Natural killer cell (primary cell): ENCODE results near the gene RHPN2. TPM values are rescaled to one million over a fixed set of nuclear protein-coding genes. Genes with fewer than 3 reads are reported as not detected.
"Not testable (repeated sequence)": the region's sequence is repeated elsewhere in the genome, so short reads cannot be mapped to it uniquely, and the experiment has no call there.

Source experiments
- ATAC-seq, 3 donors: fragments of 150-1000 bp in 2 of 3; fragments of 200-7000 bp in 1 of 3; cut with Tn5 transposase; 1 replicate in 1 of 3; 2 replicates in 2 of 3; pipeline ENCODE4 v1.10.0; 2021; ENCODE audit warnings: mild to moderate bottlenecking in 2 of 3, moderate library complexity in 2 of 3
- DNase-seq, 2 donors: peaks; one replicate each; pipeline versions ENCODE4 v3.0.0 to v3.0.0-alpha.2; 2013 to 2021; ENCODE audit warnings: mixed read lengths in 1 of 2
- H3K27ac ChIP-seq: one replicate; pipeline ENCODE4 v1.5.1; 2013; ENCODE audit warnings: mild to moderate bottlenecking, low read length
- H3K27me3 ChIP-seq: one replicate; pipeline ENCODE4 v1.6.1; 2013; ENCODE audit warnings: low read length; ENCODE audit not compliant: control insufficient read depth, insufficient read depth
- H3K36me3 ChIP-seq: one replicate; pipeline ENCODE4 v1.6.1; 2013; ENCODE audit warnings: low read length; ENCODE audit not compliant: control insufficient read depth, insufficient read depth
- H3K4me1 ChIP-seq: one replicate; pipeline ENCODE4 v1.6.1; 2013; ENCODE audit warnings: low read length; ENCODE audit not compliant: control insufficient read depth, insufficient read depth
- H3K4me3 ChIP-seq: one replicate; pipeline ENCODE4 v1.5.1; 2013; ENCODE audit warnings: low read length
- H3K9me3 ChIP-seq: one replicate; pipeline ENCODE4 v1.6.1; 2013; ENCODE audit warnings: low read length; ENCODE audit not compliant: control insufficient read depth, insufficient read depth
- H3K27ac Mint-ChIP-seq, 2 donors: one replicate each; pipeline ENCODE4 v1.8.0; 2022; ENCODE audit warnings: mild to moderate bottlenecking in 2 of 2, mixed read lengths in 2 of 2, moderate library complexity in 1 of 2
- H3K27me3 Mint-ChIP-seq, 2 donors: one replicate each; pipeline ENCODE4 v1.8.0; 2022; ENCODE audit warnings: low read depth in 2 of 2, mixed read lengths in 2 of 2
- H3K36me3 Mint-ChIP-seq: one replicate; pipeline ENCODE4 v1.8.0; 2022; ENCODE audit warnings: mixed read lengths
- H3K4me1 Mint-ChIP-seq, 2 donors: one replicate each; pipeline ENCODE4 v1.8.0; 2022; ENCODE audit warnings: mixed read lengths in 2 of 2
- H3K4me3 Mint-ChIP-seq: one replicate; pipeline ENCODE4 v1.8.0; 2022; ENCODE audit warnings: mild to moderate bottlenecking, moderate library complexity, mixed read lengths
- H3K9me3 Mint-ChIP-seq, 2 donors: one replicate each; pipeline ENCODE4 v1.8.0; 2022; ENCODE audit warnings: mixed read lengths in 2 of 2
- CTCF ChIP-seq: fragments of 200-600 bp; IDR thresholded peaks from one replicate; pipeline ENCODE4 v1.8.0; 2022; ENCODE audit warnings: antibody characterized with exemption
- WGBS: methylation state at CpG from one replicate; pipeline ENCODE4 v1.1.7; 2013; ENCODE audit warnings: missing lambda C conversion rate; ENCODE audit not compliant: insufficient coverage; 5-methylcytosine and 5-hydroxymethylcytosine counted together
- intact Hi-C: fragments of 100-400 bp; cut with micrococcal nuclease; formaldehyde crosslinking; loops from one replicate; pipeline ENCODE4 v1.14.2; 2022
- total RNA-seq, 4 donors: library from RNA; stranded (reverse); fragments of 120-200 nt in 1 of 4; gene quantifications; one replicate each; pipeline versions ENCODE4 v1.2.3 to v1.2.4, GENCODE V29; 2013 to 2022

Gene RHPN2
- total RNA-seq, 3 donors from 2014 or later (not counting 1 experiment from before 2014, with no cell fraction given) = 0.35 TPM; not detected in 2

- Mint-ChIP-seq H3K27me3 (no peaks in the 10 kb centered on the region), H3K36me3 (no peaks in the 10 kb centered on the region), H3K9me3 (no peaks in the 10 kb centered on the region), H3K4me3 (no peak overlapping the region), H3K27ac (no peak overlapping the region), H3K4me1 (no peaks in the 10 kb centered on the region)
- H3K36me3 ChIP-seq = no peaks in the 10 kb centered on the region
- H3K27me3 ChIP-seq = no peaks in the 10 kb centered on the region
- H3K4me3 ChIP-seq = no peak overlapping the region
- 79% methylated on average over 5 of the region's 5 CpGs for WGBS
- ATAC-seq (no peak), DNase-seq (no peak)
- H3K27ac ChIP-seq = no peak overlapping the region
- intact Hi-C loops = no loop called here
- H3K9me3 ChIP-seq = no peaks in the 10 kb centered on the region
- H3K4me1 ChIP-seq = no peaks in the 10 kb centered on the region
- no peak for TF ChIP-seq CTCF
These were observed 76.0 kb downstream of the RHPN2 start for GRCh38 chr19:32988724-32989123.

- H3K36me3 ChIP-seq, H3K4me1 ChIP-seq, H3K27ac ChIP-seq, H3K9me3 Mint-ChIP-seq, H3K4me3 ChIP-seq, H3K4me1 Mint-ChIP-seq, ATAC-seq, H3K27me3 ChIP-seq, H3K4me3 Mint-ChIP-seq, H3K27ac Mint-ChIP-seq, H3K27me3 Mint-ChIP-seq, H3K9me3 ChIP-seq, intact Hi-C loops, H3K36me3 Mint-ChIP-seq, DNase-seq: not testable (repeated sequence)
- 95% methylated on average over 5 of the region's 5 CpGs for WGBS
These were observed 76.4 kb downstream of the RHPN2 start for GRCh38 chr19:32988254-32988653.

- H3K36me3 ChIP-seq, ATAC-seq, H3K36me3 Mint-ChIP-seq, DNase-seq, H3K27ac ChIP-seq, H3K27me3 ChIP-seq, H3K27ac Mint-ChIP-seq, intact Hi-C loops, H3K27me3 Mint-ChIP-seq, H3K4me1 Mint-ChIP-seq, H3K4me1 ChIP-seq, H3K9me3 ChIP-seq, H3K9me3 Mint-ChIP-seq, H3K4me3 ChIP-seq, H3K4me3 Mint-ChIP-seq: not testable (repeated sequence)
- WGBS = 96% methylated on average over 5 of the region's 6 CpGs
These were observed 82.2 kb downstream of the RHPN2 start for GRCh38 chr19:32982488-32982887.

GRCh38 chr19:32979807-32980206 is 84.9 kb downstream of the RHPN2 start:
- not testable (repeated sequence) for ATAC-seq, DNase-seq, H3K9me3 Mint-ChIP-seq, H3K4me3 ChIP-seq, H3K27ac ChIP-seq, H3K27me3 ChIP-seq, H3K36me3 ChIP-seq, H3K4me1 Mint-ChIP-seq, H3K4me3 Mint-ChIP-seq, H3K27ac Mint-ChIP-seq, H3K9me3 ChIP-seq, H3K4me1 ChIP-seq, H3K36me3 Mint-ChIP-seq, H3K27me3 Mint-ChIP-seq
- WGBS = 98% methylated on average over 4 of the region's 7 CpGs
- intact Hi-C loops = loop anchor here (10.0 kb wide), 1 partner anchor 145 kb away; no protein-coding TSS in a partner anchor

GRCh38 chr19:32977813-32978212 is 86.9 kb downstream of the RHPN2 start:
- not testable (repeated sequence) for H3K36me3 ChIP-seq, H3K9me3 Mint-ChIP-seq, H3K27ac ChIP-seq, H3K27me3 Mint-ChIP-seq, H3K27me3 ChIP-seq, H3K36me3 Mint-ChIP-seq, H3K4me3 ChIP-seq, H3K9me3 ChIP-seq, H3K4me1 Mint-ChIP-seq, H3K27ac Mint-ChIP-seq, ATAC-seq, H3K4me1 ChIP-seq, H3K4me3 Mint-ChIP-seq, DNase-seq
- intact Hi-C loops = loop anchor here (10.0 kb wide), 1 partner anchor 147 kb away; no protein-coding TSS in a partner anchor
- 100% methylated on average over 2 of the region's 4 CpGs for WGBS
